Heart left ventricle (tissue), 16 donors: ENCODE results near the gene CFAP58. TPM values are rescaled to one million over a fixed set of nuclear protein-coding genes. Genes with fewer than 3 reads are reported as not detected.

Source experiments
- ATAC-seq, 4 donors: fragments of 200-7000 bp; cut with Tn5 transposase; one replicate each; pipeline ENCODE4 v1.9.1; 2020 to 2022; ENCODE audit warnings: moderate library complexity in 4 of 4, mild to moderate bottlenecking in 3 of 4, moderate number of reproducible peaks in 1 of 4
- DNase-seq, 5 donors: peaks; one replicate each; pipeline ENCODE4 v3.0.0-alpha.2; 2020
- H3K27ac ChIP-seq, 12 donors: fragments of 200-600 bp; sonication (generic) in 4 of 12; one replicate each; pipeline versions ENCODE4 v1.5.0 to v1.8.0; 2016 to 2022; ENCODE audit warnings: mild to moderate bottlenecking in 2 of 12
- H3K27me3 ChIP-seq, 9 donors: fragments of 200-600 bp; sonication (generic) in 2 of 9; one replicate each; pipeline versions ENCODE4 v1.5.1 to v1.8.0; 2016 to 2022; ENCODE audit warnings: mild to moderate bottlenecking in 3 of 9
- H3K36me3 ChIP-seq, 9 donors: fragments of 200-600 bp; sonication (generic) in 2 of 9; one replicate each; pipeline versions ENCODE4 v1.5.0 to v1.8.0; 2018 to 2022; ENCODE audit warnings: mild to moderate bottlenecking in 2 of 9
- H3K4me1 ChIP-seq, 12 donors: fragments of 200-600 bp; sonication (generic) in 4 of 12; one replicate each; pipeline versions ENCODE4 v1.5.0 to v1.8.0; 2016 to 2022; ENCODE audit warnings: mild to moderate bottlenecking in 3 of 12
- H3K4me3 ChIP-seq, 12 donors: fragments of 200-600 bp; sonication (generic) in 4 of 12; one replicate each; pipeline versions ENCODE4 v1.5.0 to v1.8.0; 2017 to 2022; ENCODE audit warnings: mild to moderate bottlenecking in 9 of 12, moderate library complexity in 4 of 12
- H3K9me3 ChIP-seq, 12 donors: fragments of 200-600 bp; sonication (generic) in 4 of 12; one replicate each; pipeline versions ENCODE4 v1.5.0 to v1.8.0; 2016 to 2022; ENCODE audit warnings: mild to moderate bottlenecking in 1 of 12
- POLR2A ChIP-seq, 2 donors: fragments of 450-650 bp; IDR thresholded peaks; one replicate each; pipeline ENCODE4 v1.6.1; 2017; ENCODE audit warnings: antibody characterized with exemption in 2 of 2, mild to moderate bottlenecking in 2 of 2, moderate library complexity in 2 of 2
- WGBS, 4 donors: extraction: QIAGEN DNeasy Blood & Tissue Kit in 2 of 4; methylation state at CpG; one replicate each; pipeline versions ENCODE4 v1.1.5 to v1.1.7; 2013 to 2018; 5-methylcytosine and 5-hydroxymethylcytosine counted together
- intact Hi-C, 10 donors: fragments of 100-400 bp; cut with DNase I; formaldehyde crosslinking; loops; one replicate each; pipeline versions ENCODE4 v1.11.1 to v1.14.2; 2022
- polyA plus RNA-seq, 2 donors: library from polyadenylated mRNA; stranded (reverse); fragments of 200-250 nt; gene quantifications; one replicate each; pipeline ENCODE4 v1.2.3, GENCODE V29; 2013
- total RNA-seq, 9 donors: library from RNA; depleted of rRNA in 2 of 9; stranded (reverse); fragments of >200 nt in 2 of 9; fragmentation: NEBNext Ultra II Directional in 3 of 9; extraction: Animal tissue kit (Norgen Biotek cat#: 25700) in 3 of 9; gene quantifications; one replicate each; pipeline versions ENCODE4 v1.1.0 to v1.2.4, GENCODE V29; 2016 to 2023
- TF ChIP-seq, protein P1 (sequence below), 12 donors: fragments of 200-600 bp; sonication (generic) in 4 of 12; IDR thresholded peaks; one replicate each; pipeline versions ENCODE4 v1.5.0 to v1.8.0; 2018 to 2022; ENCODE audit warnings: antibody characterized with exemption in 12 of 12, mild to moderate bottlenecking in 5 of 12
- donor health status: ischemic (EF 13 %, LVEDD 7.1; RV severe dilation, severe dysfunction).
- donor health status: healthy with polysubstance abuse.
- donor health status: DM: no; HTN: yes; CAD: no.
- donor health status: DM: no; HTN: no; CAD: no.
- donor health status: ischemic (EF 25% LVEDD 6.9; RV normal size, moderate dysfunction).
- donor health status: ischemic (EF 25% LVEDD 5.7; RV mildly dilated, moderate dysfunction).
- donor health status: healthy.
- donor health status: DM: yes; HTN: yes; CAD: no.
- donor health status: ischemic (EF 35%, LVEDD 5.7; RV mildly dilated, moderate dysfunction).
- donor health status: nonischemic (EF 11% LVEDD 7.7; RV severe dilation, severe dysfunction).
- donor health status: DM: yes; HTN: yes; CAD: no.
- donor health status: PGD.
- donor health status: ischemic (EF 29% LVEDD 5.4; RV normal size, mild dysfunction).
- donor health status: nonischemic (EF 23%, LVEDD 6.1; RV moderate dilation, normal function).

The CFAP58 gene
- total and polyA plus RNA-seq, 11 donors = 0.62 to 4.9 (median 3.1) TPM

DNA sequence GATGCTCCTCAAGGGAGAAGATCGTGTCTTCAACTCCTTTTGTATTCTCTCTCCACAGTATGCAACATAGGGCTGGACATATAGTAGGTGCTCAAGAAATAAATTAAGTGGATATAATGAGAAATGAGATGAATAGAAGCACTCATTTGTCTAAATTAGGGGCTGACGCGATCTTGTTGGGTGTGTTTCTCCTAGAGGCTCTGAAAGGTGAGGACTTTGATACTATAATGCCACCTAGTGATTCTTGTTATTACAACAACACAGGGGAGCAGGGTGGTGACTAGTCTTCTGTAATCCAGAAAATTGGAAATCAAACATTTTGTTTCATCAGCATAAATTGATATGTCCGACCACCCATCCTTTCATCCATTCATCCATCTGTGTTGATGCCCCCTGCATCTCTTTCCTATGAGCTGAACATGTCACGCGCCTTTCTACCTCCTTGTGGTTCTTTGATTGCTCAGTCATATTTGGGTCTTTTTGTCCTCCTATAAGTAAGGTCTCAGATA, 3.5 kb upstream of the CFAP58 start:
- H3K27ac ChIP-seq = peak overlapping the region in 11 of 12 donors; percentile 2 to 91 (median 51)
- ATAC-seq (peak; percentile 60 to 79 (median 68)), DNase-seq (no peak)
- H3K36me3 ChIP-seq = no peaks in the 10 kb centered on the region
- H3K9me3 ChIP-seq = no peaks in the 10 kb centered on the region
- peak overlapping the region in 8 of 12 donors; percentile 3 to 45 (median 27) for H3K4me3 ChIP-seq
- peaks cover 0 to 63% (median 15%) of the 10 kb centered on the region in 12 donors for H3K4me1 ChIP-seq
- intact Hi-C loops = loop anchor here in 9 of 10 donors (1.0 to 10.0 kb wide), 8 partner anchors 45 to 305 kb away; partner anchors contain the start of gene SFR1 (in 1 of the 9)
- WGBS, 4 donors = 28 to 32% (median 32%) methylated on average over 6 of the region's 6 CpGs
- TF ChIP-seq, protein P1, sequence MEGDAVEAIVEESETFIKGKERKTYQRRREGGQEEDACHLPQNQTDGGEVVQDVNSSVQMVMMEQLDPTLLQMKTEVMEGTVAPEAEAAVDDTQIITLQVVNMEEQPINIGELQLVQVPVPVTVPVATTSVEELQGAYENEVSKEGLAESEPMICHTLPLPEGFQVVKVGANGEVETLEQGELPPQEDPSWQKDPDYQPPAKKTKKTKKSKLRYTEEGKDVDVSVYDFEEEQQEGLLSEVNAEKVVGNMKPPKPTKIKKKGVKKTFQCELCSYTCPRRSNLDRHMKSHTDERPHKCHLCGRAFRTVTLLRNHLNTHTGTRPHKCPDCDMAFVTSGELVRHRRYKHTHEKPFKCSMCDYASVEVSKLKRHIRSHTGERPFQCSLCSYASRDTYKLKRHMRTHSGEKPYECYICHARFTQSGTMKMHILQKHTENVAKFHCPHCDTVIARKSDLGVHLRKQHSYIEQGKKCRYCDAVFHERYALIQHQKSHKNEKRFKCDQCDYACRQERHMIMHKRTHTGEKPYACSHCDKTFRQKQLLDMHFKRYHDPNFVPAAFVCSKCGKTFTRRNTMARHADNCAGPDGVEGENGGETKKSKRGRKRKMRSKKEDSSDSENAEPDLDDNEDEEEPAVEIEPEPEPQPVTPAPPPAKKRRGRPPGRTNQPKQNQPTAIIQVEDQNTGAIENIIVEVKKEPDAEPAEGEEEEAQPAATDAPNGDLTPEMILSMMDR (IDR thresholded peaks at IDR 0.05) = peak; percentile 61 to 87 (median 76)
- TF ChIP-seq POLR2A (IDR thresholded peaks at IDR 0.05) = no peak
- H3K27me3 ChIP-seq = no peaks in the 10 kb centered on the region

DNA sequence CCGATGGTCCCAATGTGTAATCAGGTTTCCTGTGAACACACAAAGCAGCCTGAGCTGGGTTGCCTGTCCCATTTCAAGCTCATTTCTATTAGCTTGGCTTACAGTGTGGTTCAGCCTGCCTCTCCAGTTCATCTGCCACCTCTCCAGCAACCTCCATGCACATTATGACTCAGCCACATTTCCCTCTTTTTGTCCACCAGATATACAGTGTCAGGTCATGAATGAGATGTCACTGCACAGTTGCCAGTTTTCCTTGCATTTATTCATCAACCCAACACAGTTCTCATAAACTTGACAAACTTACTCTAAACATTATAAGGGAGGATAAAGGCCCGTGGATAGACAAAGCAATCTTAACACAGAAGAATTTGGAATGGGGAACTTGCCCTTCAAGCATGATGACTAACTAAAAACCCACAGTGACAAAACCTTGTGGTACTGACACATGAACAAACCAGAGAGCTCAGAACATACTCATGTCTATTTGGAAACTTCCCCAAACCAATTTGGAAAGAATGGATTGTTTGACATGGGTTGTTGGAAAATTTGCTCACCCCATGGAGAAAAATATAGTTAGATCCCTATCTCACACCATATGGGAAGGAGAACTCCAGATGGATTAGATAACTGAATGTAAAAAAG, 2.5 kb upstream of the CFAP58 start:
- Histone ChIP-seq H3K4me1 (peaks cover 0 to 65% (median 15%) of the 10 kb centered on the region in 12 donors), H3K27me3 (no peaks in the 10 kb centered on the region), H3K27ac (peak overlapping the region in 2 of 12 donors; percentile 0 to 91), H3K36me3 (no peaks in the 10 kb centered on the region), H3K9me3 (no peaks in the 10 kb centered on the region), H3K4me3 (no peak overlapping the region)
- ATAC-seq (no peak), DNase-seq (no peak)
- no peak for TF ChIP-seq POLR2A (IDR thresholded peaks at IDR 0.05)
- TF ChIP-seq, protein P1 (IDR thresholded peaks at IDR 0.05) = no peak
- 77 to 94% (median 80%) methylated on average over 2 of the region's 2 CpGs for WGBS, 4 donors
- intact Hi-C loops = loop anchor here in 7 of 10 donors (2.0 to 10.0 kb wide), 6 partner anchors 46 to 306 kb away; partner anchors contain the start of gene SFR1 (in 1 of the 7)

DNA sequence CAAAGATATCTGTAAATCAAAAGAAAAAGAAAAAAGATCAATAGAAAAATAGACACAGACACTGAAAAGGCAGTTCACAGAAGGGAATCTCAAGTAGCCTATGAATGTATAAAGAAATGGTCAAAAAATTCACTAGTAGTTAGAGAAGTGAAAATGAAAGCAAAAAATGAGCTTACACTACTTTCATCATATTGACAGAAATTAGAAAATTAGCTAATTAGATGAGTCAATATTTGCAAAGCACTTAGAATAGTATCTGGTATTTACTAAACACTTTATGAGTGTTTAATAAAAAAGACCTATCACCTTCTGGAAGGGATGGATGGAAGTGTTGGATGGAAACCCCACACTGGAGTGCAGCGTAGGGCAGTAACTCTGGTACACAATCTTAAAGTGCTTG, 1.7 kb upstream of the CFAP58 start:
- WGBS, 4 donors = 77 to 89% (median 88%) methylated on average over 1 of the region's 1 CpG
- DNase-seq = no peak
- intact Hi-C loops = loop anchor here in 7 of 10 donors (2.0 to 10.0 kb wide), 6 partner anchors 47 to 307 kb away; partner anchors contain the start of gene SFR1 (in 1 of the 7)

DNA sequence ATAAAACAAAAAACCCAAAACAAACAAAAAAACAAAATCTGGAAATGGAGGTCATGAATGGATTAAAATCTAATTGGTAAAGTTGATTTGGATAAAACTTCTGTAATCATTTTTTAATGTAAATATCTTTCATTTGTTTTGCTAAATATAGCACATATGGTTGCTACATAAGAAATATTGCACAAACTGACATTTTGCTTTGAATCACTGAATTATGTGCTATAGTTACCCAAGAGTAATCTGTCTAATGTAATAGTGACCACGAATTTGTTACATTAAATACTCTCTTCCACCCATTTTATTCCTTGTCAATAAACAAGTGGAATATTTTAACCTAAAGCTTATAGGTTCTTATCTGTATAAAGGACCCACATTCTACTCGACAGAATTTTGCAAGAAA, 6.2 kb downstream of the CFAP58 start:
- Histone ChIP-seq H3K36me3 (no peaks in the 10 kb centered on the region), H3K4me1 (peaks cover 0 to 6% (median 0%) of the 10 kb centered on the region in 12 donors), H3K27ac (no peak overlapping the region), H3K27me3 (no peaks in the 10 kb centered on the region), H3K9me3 (no peaks in the 10 kb centered on the region), H3K4me3 (no peak overlapping the region)
- intact Hi-C loops = loop anchor here in 3 of 10 donors (5.0 to 10.0 kb wide), 3 partner anchors 245 to 323 kb away; no protein-coding TSS in a partner anchor
- TF ChIP-seq, protein P1 (IDR thresholded peaks at IDR 0.05) = no peak
- no peak for TF ChIP-seq POLR2A (IDR thresholded peaks at IDR 0.05)
- WGBS, 4 donors = 72 to 79% (median 77%) methylated on average over 2 of the region's 2 CpGs
- DNase-seq (no peak), ATAC-seq (no peak)

More for the DNA sequence above, 1.7 kb upstream of the CFAP58 start:
- peak overlapping the region in 1 of 12 donors; percentile 91 for H3K27ac ChIP-seq
- no peak for ATAC-seq
- H3K4me1 ChIP-seq = peaks cover 0 to 62% (median 15%) of the 10 kb centered on the region in 12 donors
- no peaks in the 10 kb centered on the region for H3K27me3 ChIP-seq
- TF ChIP-seq, protein P1 (IDR thresholded peaks at IDR 0.05) = no peak
- no peaks in the 10 kb centered on the region for H3K36me3 ChIP-seq
- H3K4me3 ChIP-seq = peak overlapping the region in 1 of 12 donors; percentile 25
- no peaks in the 10 kb centered on the region for H3K9me3 ChIP-seq
